Activated T-cell treated with anti-CD3 and anti-CD28 coated beads, Interleukin-2, amount 50 U/mL, for 24 hours (primary cell): ENCODE measurements around the gene MPC1L.
"Not testable (repeated sequence)": the region's sequence is repeated elsewhere in the genome, so short reads cannot be mapped to it uniquely, and the experiment has no call there.

Experiments
- DNase-seq: peaks from one replicate; pipeline ENCODE4 v3.0.0-alpha.2; 2020
- H3K27ac Mint-ChIP-seq: 2 replicates; pipeline ENCODE4 v1.8.0; 2020; ENCODE audit warnings: mild to moderate bottlenecking, mixed read lengths
- H3K27me3 Mint-ChIP-seq: 2 replicates; pipeline ENCODE4 v1.8.0; 2020; ENCODE audit warnings: mixed read lengths
- H3K36me3 Mint-ChIP-seq: 2 replicates; pipeline ENCODE4 v1.8.0; 2020; ENCODE audit warnings: low read depth, mixed read lengths
- H3K4me1 Mint-ChIP-seq: 2 replicates; pipeline ENCODE4 v1.8.0; 2020; ENCODE audit warnings: low read depth, mixed read lengths
- H3K4me3 Mint-ChIP-seq: 2 replicates; pipeline ENCODE4 v1.8.0; 2020; ENCODE audit warnings: mild to moderate bottlenecking, moderate library complexity, mixed read lengths
- H3K9me3 Mint-ChIP-seq: 2 replicates; pipeline ENCODE4 v1.8.0; 2020; ENCODE audit warnings: mixed read lengths

MPC1L gene

GRCh38 chrX:40623139-40623536, at the start of gene MPC1L:
Gene MPC1L (plus strand): TSS chrX:40623428. CDS start chrX:40623566, 138 bp downstream.
- Mint-ChIP-seq H3K27ac (no peak within 1 kb of the TSS), H3K9me3 (peaks cover 3% of the 10 kb centered on the region), H3K4me3 (no peak within 1 kb of the TSS), H3K36me3 (peaks cover 26% of the 10 kb centered on the region), H3K4me1 (no peaks in the 10 kb centered on the region), H3K27me3 (peaks cover 9% of the 10 kb centered on the region)
- DNase-seq: no peak

GRCh38 chrX:40573763-40574162, 49.5 kb upstream of the MPC1L start:
- Mint-ChIP-seq H3K27ac (no peak overlapping the region), H3K27me3 (peaks cover 63% of the 10 kb centered on the region), H3K4me1 (peaks cover 17% of the 10 kb centered on the region), H3K36me3 (no peaks in the 10 kb centered on the region), H3K9me3 (no peaks in the 10 kb centered on the region), H3K4me3 (no peak overlapping the region)
- peak; percentile 41 for DNase-seq

GRCh38 chrX:40575411-40575810, 47.8 kb upstream of the MPC1L start:
- DNase-seq, H3K36me3 Mint-ChIP-seq, H3K4me3 Mint-ChIP-seq, H3K9me3 Mint-ChIP-seq, H3K27ac Mint-ChIP-seq: not testable (repeated sequence)
- Mint-ChIP-seq H3K27me3 (peaks cover 64% of the 10 kb centered on the region), H3K4me1 (peaks cover 18% of the 10 kb centered on the region)

- no peak for DNase-seq
- Mint-ChIP-seq H3K4me1 (peaks cover 9% of the 10 kb centered on the region), H3K9me3 (no peaks in the 10 kb centered on the region), H3K36me3 (peaks cover 3% of the 10 kb centered on the region), H3K27me3 (peaks cover 59% of the 10 kb centered on the region), H3K27ac (no peak overlapping the region), H3K4me3 (no peak overlapping the region)
These were observed 46.9 kb upstream of the MPC1L start for GRCh38 chrX:40576291-40576690.

- H3K4me1 Mint-ChIP-seq: peaks cover 20% of the 10 kb centered on the region
- H3K27me3 Mint-ChIP-seq: peaks cover 67% of the 10 kb centered on the region
- H3K9me3 Mint-ChIP-seq: no peaks in the 10 kb centered on the region
- H3K36me3 Mint-ChIP-seq: peaks cover 3% of the 10 kb centered on the region
- no peak overlapping the region for H3K27ac Mint-ChIP-seq
- DNase-seq: no peak
- no peak overlapping the region for H3K4me3 Mint-ChIP-seq
These were observed 45.1 kb upstream of the MPC1L start for GRCh38 chrX:40578039-40578695.

GRCh38 chrX:40579141-40579540, 44.1 kb upstream of the MPC1L start:
- H3K36me3 Mint-ChIP-seq: peaks cover 3% of the 10 kb centered on the region
- no peak overlapping the region for H3K27ac Mint-ChIP-seq
- peaks cover 71% of the 10 kb centered on the region for H3K27me3 Mint-ChIP-seq
- no peak overlapping the region for H3K4me3 Mint-ChIP-seq
- H3K9me3 Mint-ChIP-seq: no peaks in the 10 kb centered on the region
- H3K4me1 Mint-ChIP-seq: peaks cover 26% of the 10 kb centered on the region
- no peak for DNase-seq

- Mint-ChIP-seq H3K4me3 (peak overlapping the region; percentile 86), H3K9me3 (no peaks in the 10 kb centered on the region), H3K27ac (peak overlapping the region; percentile 94), H3K4me1 (peaks cover 26% of the 10 kb centered on the region), H3K36me3 (peaks cover 3% of the 10 kb centered on the region), H3K27me3 (peaks cover 66% of the 10 kb centered on the region)
- DNase-seq: no peak
These were observed 43.2 kb upstream of the MPC1L start for GRCh38 chrX:40579900-40580536.

GRCh38 chrX:40580537-40581335, 42.5 kb upstream of the MPC1L start, which contains the start of gene ATP6AP2:
Gene ATP6AP2 (plus strand): TSS chrX:40580970. CDS start chrX:40581066, 96 bp downstream.
- H3K36me3 Mint-ChIP-seq: peaks cover 3% of the 10 kb centered on the region
- peaks cover 30% of the 10 kb centered on the region for H3K4me1 Mint-ChIP-seq
- peak within 1 kb of the TSS; percentile 94 for H3K27ac Mint-ChIP-seq
- H3K4me3 Mint-ChIP-seq: peak within 1 kb of the TSS; percentile 86
- H3K9me3 Mint-ChIP-seq: no peaks in the 10 kb centered on the region
- peak; percentile 87 for DNase-seq
- peaks cover 66% of the 10 kb centered on the region for H3K27me3 Mint-ChIP-seq

GRCh38 chrX:40581336-40581920, 41.8 kb upstream of the MPC1L start:
- Mint-ChIP-seq H3K9me3 (no peaks in the 10 kb centered on the region), H3K27me3 (peaks cover 68% of the 10 kb centered on the region), H3K4me1 (peaks cover 36% of the 10 kb centered on the region), H3K4me3 (peak overlapping the region; percentile 86), H3K27ac (peak overlapping the region; percentile 80), H3K36me3 (peaks cover 3% of the 10 kb centered on the region)
- no peak for DNase-seq

GRCh38 chrX:40582178-40582577, 41.0 kb upstream of the MPC1L start:
- Mint-ChIP-seq H3K4me1 (peaks cover 42% of the 10 kb centered on the region), H3K27ac (peak overlapping the region; percentile 80), H3K27me3 (peaks cover 71% of the 10 kb centered on the region), H3K4me3 (peak overlapping the region; percentile 86)
- H3K36me3 Mint-ChIP-seq, H3K9me3 Mint-ChIP-seq, DNase-seq: not testable (repeated sequence)

- H3K4me3 Mint-ChIP-seq: peak overlapping the region; percentile 50
These were observed 40.4 kb upstream of the MPC1L start for GRCh38 chrX:40582811-40583210.

GRCh38 chrX:40587623-40588022, 35.6 kb upstream of the MPC1L start:
- not testable (repeated sequence) for H3K9me3 Mint-ChIP-seq, H3K4me3 Mint-ChIP-seq, DNase-seq
- Mint-ChIP-seq H3K36me3 (peaks cover 24% of the 10 kb centered on the region), H3K4me1 (peaks cover 60% of the 10 kb centered on the region), H3K27me3 (peaks cover 61% of the 10 kb centered on the region), H3K27ac (peak overlapping the region; percentile 5)

More at GRCh38 chrX:40582811-40583210, 40.4 kb upstream of the MPC1L start:
- Mint-ChIP-seq H3K9me3 (no peaks in the 10 kb centered on the region), H3K4me1 (peaks cover 48% of the 10 kb centered on the region), H3K36me3 (peaks cover 3% of the 10 kb centered on the region), H3K27me3 (peaks cover 68% of the 10 kb centered on the region), H3K27ac (no peak overlapping the region)
- DNase-seq: no peak

- not testable (repeated sequence) for H3K4me3 Mint-ChIP-seq, H3K9me3 Mint-ChIP-seq
- Mint-ChIP-seq H3K4me1 (peaks cover 48% of the 10 kb centered on the region), H3K36me3 (peaks cover 38% of the 10 kb centered on the region), H3K27me3 (peaks cover 49% of the 10 kb centered on the region), H3K27ac (peak overlapping the region; percentile 88)
- DNase-seq: peak; percentile 37
These were observed 33.5 kb upstream of the MPC1L start for GRCh38 chrX:40589616-40590321.

GRCh38 chrX:40603446-40603845, 19.8 kb upstream of the MPC1L start:
- H3K9me3 Mint-ChIP-seq: no peaks in the 10 kb centered on the region
- DNase-seq: no peak
- peaks cover 46% of the 10 kb centered on the region for H3K36me3 Mint-ChIP-seq
- H3K27ac Mint-ChIP-seq: no peak overlapping the region
- no peaks in the 10 kb centered on the region for H3K4me1 Mint-ChIP-seq
- peaks cover 36% of the 10 kb centered on the region for H3K27me3 Mint-ChIP-seq
- H3K4me3 Mint-ChIP-seq: no peak overlapping the region
